Hepatocyte (in vitro differentiated cells): ENCODE measurements around the gene DMRTC2. TPM values are rescaled to one million over a fixed set of nuclear protein-coding genes. Genes with fewer than 3 reads are reported as not detected.

ENCODE experiments used
- DNase-seq: peaks from one replicate; pipeline ENCODE4 v3.0.0-alpha.2; 2016; ENCODE audit warnings: low spot score
- H2AFZ ChIP-seq: fragments of 200-600 bp; sonication (generic); 2 replicates; pipeline ENCODE4 v1.6.0; 2016; ENCODE audit warnings: antibody characterized with exemption, mild to moderate bottlenecking
- H3K27ac ChIP-seq: fragments of 200-600 bp; sonication (generic); 2 replicates; pipeline ENCODE4 v1.5.1; 2016; ENCODE audit warnings: mild to moderate bottlenecking
- H3K27me3 ChIP-seq: fragments of 200-600 bp; sonication (generic); 2 replicates; pipeline ENCODE4 v1.6.1; 2016
- H3K36me3 ChIP-seq: fragments of 200-600 bp; sonication (generic); replicated peaks from 2 replicates; pipeline ENCODE4 v1.5.1; 2016; ENCODE audit warnings: low read depth; ENCODE audit not compliant: insufficient read depth
- H3K4me1 ChIP-seq: fragments of 200-600 bp; sonication (generic); 2 replicates; pipeline ENCODE4 v1.5.1; 2016; ENCODE audit warnings: mild to moderate bottlenecking, moderate library complexity; ENCODE audit not compliant: insufficient read depth
- H3K4me2 ChIP-seq: fragments of 200-600 bp; sonication (generic); 2 replicates; pipeline ENCODE4 v1.6.0; 2016
- H3K4me3 ChIP-seq: fragments of 200-600 bp; sonication (generic); 2 replicates; pipeline ENCODE4 v1.5.1; 2016; ENCODE audit warnings: mild to moderate bottlenecking
- H3K79me2 ChIP-seq: fragments of 200-600 bp; sonication (generic); 2 replicates; pipeline ENCODE4 v1.6.0; 2017; ENCODE audit warnings: mild to moderate bottlenecking
- H3K9me2 ChIP-seq: fragments of 200-600 bp; sonication (generic); replicated peaks from 2 replicates; pipeline ENCODE4 v1.6.0; 2017; ENCODE audit warnings: mild to moderate bottlenecking; ENCODE audit not compliant: insufficient read depth
- H3K9me3 ChIP-seq: fragments of 200-600 bp; sonication (generic); 2 replicates; pipeline ENCODE4 v1.5.1; 2016; ENCODE audit warnings: low read depth, mild to moderate bottlenecking
- H4K20me1 ChIP-seq: fragments of 200-600 bp; sonication (generic); 2 replicates; pipeline ENCODE4 v1.6.0; 2016; ENCODE audit warnings: mild to moderate bottlenecking; ENCODE audit not compliant: insufficient read depth, poor library complexity, severe bottlenecking
- EZH2 ChIP-seq: fragments of 200-600 bp; sonication (generic); IDR thresholded peaks from 2 replicates; pipeline ENCODE4 v1.6.1; 2016; ENCODE audit warnings: antibody characterized with exemption, mild to moderate bottlenecking, borderline replicate concordance
- EZH2phosphoT487 ChIP-seq: fragments of 200-600 bp; sonication (generic); IDR thresholded peaks from one replicate; pipeline ENCODE4 v1.6.1; 2018; ENCODE audit warnings: antibody characterized with exemption, mild to moderate bottlenecking, low read depth, moderate library complexity; ENCODE audit not compliant: unreplicated experiment, severe bottlenecking
- WGBS: methylation state at CpG from one replicate; pipeline ENCODE4 v1.1.6; 2016; ENCODE audit warnings: low lambda C conversion rate; ENCODE audit errors: missing lambda C conversion rate; 5-methylcytosine and 5-hydroxymethylcytosine counted together
- polyA plus RNA-seq: library from polyadenylated mRNA; unstranded; fragments of >200 nt; fragmentation: Nextera tagmentation; extraction: Ambion mirVana; gene quantifications from 2 replicates; pipeline ENCODE4 v1.2.1, GENCODE V29; 2016
- total RNA-seq: library from RNA; depleted of rRNA; stranded (reverse); fragments of >200 nt; gene quantifications from 2 replicates; pipeline ENCODE4 v1.2.3, GENCODE V29; 2014
- TF ChIP-seq, protein P1 (sequence below): fragments of 200-600 bp; sonication (generic); IDR thresholded peaks from 2 replicates; pipeline ENCODE4 v1.5.1; 2016; ENCODE audit warnings: antibody characterized with exemption, mild to moderate bottlenecking; ENCODE audit not compliant: poor library complexity

The DMRTC2 gene
- total and polyA plus RNA-seq, 2 experiments from 2014 or later = not detected

DNA sequence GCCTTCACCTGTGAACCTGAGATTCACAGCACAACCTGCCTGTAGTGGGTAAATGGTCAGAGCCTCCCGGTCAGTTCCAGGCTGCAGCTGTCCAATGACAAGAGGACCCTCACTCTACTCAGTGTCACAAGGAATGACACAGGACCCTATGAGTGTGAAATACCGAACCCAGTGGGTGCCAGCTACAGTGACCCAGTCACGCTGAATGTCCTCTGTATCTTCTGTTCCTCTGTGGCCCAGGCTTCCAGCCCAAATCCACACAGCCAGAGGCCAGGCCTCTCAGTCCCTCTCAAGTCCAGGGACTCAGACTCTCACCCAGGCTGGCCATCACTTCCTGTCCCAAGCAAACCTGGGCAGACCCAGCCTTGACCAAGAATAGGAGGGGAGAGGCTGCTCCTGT, 37.7 kb upstream of the DMRTC2 start:
- Histone ChIP-seq H3K4me1 (no peaks in the 10 kb centered on the region), H3K36me3 (no peaks in the 10 kb centered on the region), H3K4me2 (no peak overlapping the region), H3K27me3 (no peaks in the 10 kb centered on the region), H3K9me2 (no peaks in the 10 kb centered on the region), H4K20me1 (no peaks in the 10 kb centered on the region), H2AFZ (no peak overlapping the region), H3K9me3 (no peaks in the 10 kb centered on the region), H3K4me3 (no peak overlapping the region), H3K79me2 (no peaks in the 10 kb centered on the region), H3K27ac (no peak overlapping the region)
- TF ChIP-seq, protein P1, sequence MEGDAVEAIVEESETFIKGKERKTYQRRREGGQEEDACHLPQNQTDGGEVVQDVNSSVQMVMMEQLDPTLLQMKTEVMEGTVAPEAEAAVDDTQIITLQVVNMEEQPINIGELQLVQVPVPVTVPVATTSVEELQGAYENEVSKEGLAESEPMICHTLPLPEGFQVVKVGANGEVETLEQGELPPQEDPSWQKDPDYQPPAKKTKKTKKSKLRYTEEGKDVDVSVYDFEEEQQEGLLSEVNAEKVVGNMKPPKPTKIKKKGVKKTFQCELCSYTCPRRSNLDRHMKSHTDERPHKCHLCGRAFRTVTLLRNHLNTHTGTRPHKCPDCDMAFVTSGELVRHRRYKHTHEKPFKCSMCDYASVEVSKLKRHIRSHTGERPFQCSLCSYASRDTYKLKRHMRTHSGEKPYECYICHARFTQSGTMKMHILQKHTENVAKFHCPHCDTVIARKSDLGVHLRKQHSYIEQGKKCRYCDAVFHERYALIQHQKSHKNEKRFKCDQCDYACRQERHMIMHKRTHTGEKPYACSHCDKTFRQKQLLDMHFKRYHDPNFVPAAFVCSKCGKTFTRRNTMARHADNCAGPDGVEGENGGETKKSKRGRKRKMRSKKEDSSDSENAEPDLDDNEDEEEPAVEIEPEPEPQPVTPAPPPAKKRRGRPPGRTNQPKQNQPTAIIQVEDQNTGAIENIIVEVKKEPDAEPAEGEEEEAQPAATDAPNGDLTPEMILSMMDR = no peak
- TF ChIP-seq EZH2phosphoT487 = no peak
- no peak for TF ChIP-seq EZH2
- no peak for DNase-seq
- WGBS = 71% methylated on average over 3 of the region's 3 CpGs

DNA sequence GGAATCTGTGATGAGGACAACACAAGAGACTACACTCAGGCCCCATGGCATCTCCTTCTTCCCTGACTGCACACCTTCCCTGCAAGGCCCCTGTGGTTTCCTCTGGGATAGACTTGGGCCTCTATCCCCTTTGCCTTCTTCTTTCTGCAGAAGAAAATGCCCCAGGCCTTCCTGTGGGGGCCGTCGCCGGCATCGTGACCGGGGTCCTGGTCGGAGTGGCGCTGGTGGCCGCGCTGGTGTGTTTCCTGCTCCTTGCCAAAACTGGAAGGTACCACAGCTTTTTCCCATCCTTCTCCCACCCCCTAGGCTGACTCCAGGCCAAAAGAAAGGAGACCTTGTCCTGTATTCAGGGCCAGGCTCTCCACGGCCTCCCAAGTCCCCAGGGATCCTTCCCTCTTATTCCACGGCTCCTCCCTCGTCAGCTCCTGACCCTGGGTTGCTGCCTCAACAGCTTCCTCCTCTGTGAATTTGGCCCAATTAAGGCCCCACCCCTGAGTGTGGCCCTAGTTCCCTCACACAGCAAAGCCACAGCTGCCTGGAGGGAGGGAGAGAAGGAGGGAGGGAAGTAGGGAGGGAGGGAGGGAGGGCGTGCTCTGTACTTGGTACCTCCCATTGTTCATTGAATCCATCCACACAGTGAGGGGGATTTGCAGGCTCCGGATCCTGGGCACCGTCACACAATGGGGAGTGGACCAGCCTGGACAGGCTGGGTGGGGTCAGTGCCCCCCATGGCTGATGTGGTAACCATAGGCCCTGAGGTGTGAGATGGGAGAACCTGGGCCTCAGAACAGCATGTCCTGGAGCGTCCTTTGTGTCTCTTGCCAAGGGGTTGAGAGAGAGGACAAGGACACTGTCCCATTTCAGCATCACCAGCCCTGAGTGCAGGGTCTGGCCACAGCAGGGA, 35.9 kb upstream of the DMRTC2 start:
- H3K27me3 ChIP-seq = no peaks in the 10 kb centered on the region
- TF ChIP-seq EZH2 = no peak
- TF ChIP-seq EZH2phosphoT487 = no peak
- TF ChIP-seq, protein P1 = no peak
- H3K4me3 ChIP-seq = no peak overlapping the region
- H3K4me2 ChIP-seq = no peak overlapping the region
- H3K9me2 ChIP-seq = no peaks in the 10 kb centered on the region
- no peak overlapping the region for H2AFZ ChIP-seq
- no peaks in the 10 kb centered on the region for H3K79me2 ChIP-seq
- no peaks in the 10 kb centered on the region for H3K9me3 ChIP-seq
- H3K36me3 ChIP-seq = no peaks in the 10 kb centered on the region
- H3K4me1 ChIP-seq = no peaks in the 10 kb centered on the region
- 87% methylated on average over 15 of the region's 16 CpGs for WGBS
- no peak overlapping the region for H3K27ac ChIP-seq
- DNase-seq = no peak
- no peaks in the 10 kb centered on the region for H4K20me1 ChIP-seq

DNA sequence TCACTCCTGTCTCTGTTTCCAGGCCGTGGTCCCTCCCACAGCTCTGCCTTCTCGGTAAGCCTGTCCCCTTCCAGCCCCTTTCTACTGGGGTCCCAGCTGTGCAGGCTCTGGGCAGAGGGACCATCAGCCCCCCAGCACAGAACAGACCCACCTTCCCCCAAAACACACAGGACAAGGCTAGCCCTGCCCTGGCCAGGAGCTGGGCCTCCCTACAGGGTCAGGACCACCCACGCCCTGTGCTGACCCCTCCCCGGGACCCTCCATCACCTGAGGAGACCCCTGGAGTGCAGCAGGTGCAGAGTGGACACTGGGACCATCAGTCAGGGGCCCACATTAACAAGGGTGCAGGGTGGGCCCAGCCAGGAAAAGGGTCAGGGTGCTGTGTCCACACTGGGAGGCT, 34.5 kb upstream of the DMRTC2 start:
- H3K9me3 ChIP-seq = no peaks in the 10 kb centered on the region
- H2AFZ ChIP-seq = no peak overlapping the region
- 68% methylated on average over 4 of the region's 4 CpGs for WGBS
- no peak overlapping the region for H3K4me2 ChIP-seq
- TF ChIP-seq, protein P1 = no peak
- TF ChIP-seq EZH2phosphoT487 = no peak
- no peak for TF ChIP-seq EZH2
- H3K27ac ChIP-seq = no peak overlapping the region
- H3K79me2 ChIP-seq = no peaks in the 10 kb centered on the region
- no peaks in the 10 kb centered on the region for H3K9me2 ChIP-seq
- no peaks in the 10 kb centered on the region for H4K20me1 ChIP-seq
- H3K36me3 ChIP-seq = no peaks in the 10 kb centered on the region
- no peak for DNase-seq
- H3K27me3 ChIP-seq = no peaks in the 10 kb centered on the region
- H3K4me1 ChIP-seq = no peaks in the 10 kb centered on the region
- no peak overlapping the region for H3K4me3 ChIP-seq
